ENCODE results near the gene HSDL1. TPM values are rescaled to one million over a fixed set of nuclear protein-coding genes. Genes with fewer than 3 reads are reported as not detected.

HSDL1 gene
- total RNA-seq, 2 donors from 2014 or later = 14.6 to 15.4 TPM

- TF ChIP-seq, protein P1, sequence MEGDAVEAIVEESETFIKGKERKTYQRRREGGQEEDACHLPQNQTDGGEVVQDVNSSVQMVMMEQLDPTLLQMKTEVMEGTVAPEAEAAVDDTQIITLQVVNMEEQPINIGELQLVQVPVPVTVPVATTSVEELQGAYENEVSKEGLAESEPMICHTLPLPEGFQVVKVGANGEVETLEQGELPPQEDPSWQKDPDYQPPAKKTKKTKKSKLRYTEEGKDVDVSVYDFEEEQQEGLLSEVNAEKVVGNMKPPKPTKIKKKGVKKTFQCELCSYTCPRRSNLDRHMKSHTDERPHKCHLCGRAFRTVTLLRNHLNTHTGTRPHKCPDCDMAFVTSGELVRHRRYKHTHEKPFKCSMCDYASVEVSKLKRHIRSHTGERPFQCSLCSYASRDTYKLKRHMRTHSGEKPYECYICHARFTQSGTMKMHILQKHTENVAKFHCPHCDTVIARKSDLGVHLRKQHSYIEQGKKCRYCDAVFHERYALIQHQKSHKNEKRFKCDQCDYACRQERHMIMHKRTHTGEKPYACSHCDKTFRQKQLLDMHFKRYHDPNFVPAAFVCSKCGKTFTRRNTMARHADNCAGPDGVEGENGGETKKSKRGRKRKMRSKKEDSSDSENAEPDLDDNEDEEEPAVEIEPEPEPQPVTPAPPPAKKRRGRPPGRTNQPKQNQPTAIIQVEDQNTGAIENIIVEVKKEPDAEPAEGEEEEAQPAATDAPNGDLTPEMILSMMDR (IDR thresholded peaks at IDR 0.05) = peak; percentile 94 to 98
- peak; percentile 95 for DNase-seq (ENCODE audit: low spot score)
Observed at GRCh38 chr16:84186685-84187437, 41.9 kb upstream of the HSDL1 start, which contains the start of gene TAF1C. TSS of gene TAF1C (minus strand) at chr16:84187057. CDS start at chr16:84184988, 2,069 bp downstream.

GRCh38 chr16:84184775-84185174, 39.8 kb upstream of the HSDL1 start:
- Histone ChIP-seq H3K27me3 (no peaks in the 10 kb centered on the region), H3K4me1 (peaks cover 0 to 36% of the 10 kb centered on the region in 2 donors), H3K27ac (peak overlapping the region in 1 of 2 donors; percentile 64), H3K4me3 (peak overlapping the region in 1 of 2 donors; percentile 88), H3K36me3 (peaks cover 42% of the 10 kb centered on the region), H3K9me3 (no peaks in the 10 kb centered on the region)
- TF ChIP-seq, protein P1 (IDR thresholded peaks at IDR 0.05) = no peak
- DNase-seq (ENCODE audit: low spot score) = no peak

More at GRCh38 chr16:84186685-84187437, 41.9 kb upstream of the HSDL1 start, which contains the start of gene TAF1C:
- Histone ChIP-seq H3K27me3 (no peaks in the 10 kb centered on the region), H3K9me3 (no peaks in the 10 kb centered on the region), H3K4me3 (peak within 1 kb of the TSS; percentile 88 to 97), H3K27ac (peak within 1 kb of the TSS; percentile 78 to 82), H3K4me1 (peaks cover 0 to 27% of the 10 kb centered on the region in 2 donors), H3K36me3 (peaks cover 21% of the 10 kb centered on the region)

DNA sequence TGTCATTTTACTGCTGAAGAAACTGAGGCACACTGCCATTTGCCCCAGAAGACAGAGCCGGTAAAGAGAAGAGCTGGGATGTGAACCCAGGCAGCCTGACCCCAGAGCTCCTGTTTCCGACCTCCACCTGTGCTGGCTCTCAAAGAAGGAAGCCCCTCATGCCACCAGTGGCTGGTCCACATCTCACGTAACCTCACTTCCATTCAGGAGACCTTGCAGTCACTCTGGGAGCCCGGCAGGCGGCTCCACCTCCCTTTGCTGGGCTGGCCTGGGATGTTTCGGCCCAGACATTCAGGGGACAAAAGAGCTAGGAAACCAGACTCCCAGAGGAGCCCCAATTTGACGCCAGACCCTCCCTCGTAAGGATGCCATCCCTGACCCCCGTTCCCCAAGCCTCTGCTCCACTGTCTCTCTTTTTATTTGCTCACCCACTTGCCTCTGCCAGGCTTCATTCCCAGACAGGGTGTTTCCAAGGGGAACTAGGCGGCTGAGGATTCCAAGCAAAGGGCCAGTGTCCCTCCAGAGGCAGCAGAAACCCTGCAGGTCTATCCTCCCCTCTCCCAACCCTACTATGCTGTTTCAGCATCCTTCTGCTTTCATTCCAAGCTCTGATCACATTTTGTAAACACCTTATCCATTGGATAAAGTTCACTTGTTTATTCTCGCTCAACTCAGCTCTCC, 39.1 kb upstream of the HSDL1 start:
- Histone ChIP-seq H3K27ac (peak overlapping the region in 1 of 2 donors; percentile 64), H3K36me3 (peaks cover 49% of the 10 kb centered on the region), H3K9me3 (no peaks in the 10 kb centered on the region), H3K4me1 (peaks cover 0 to 40% of the 10 kb centered on the region in 2 donors), H3K4me3 (no peak overlapping the region), H3K27me3 (no peaks in the 10 kb centered on the region)
- TF ChIP-seq, protein P1 (IDR thresholded peaks at IDR 0.05) = peak in 1 of 2 donors; percentile 50
- no peak for DNase-seq (ENCODE audit: low spot score)

GRCh38 chr16:84183572-84183875, 38.5 kb upstream of the HSDL1 start:
- Histone ChIP-seq H3K27ac (peak overlapping the region in 1 of 2 donors; percentile 64), H3K9me3 (no peaks in the 10 kb centered on the region), H3K27me3 (no peaks in the 10 kb centered on the region), H3K4me1 (peaks cover 0 to 43% of the 10 kb centered on the region in 2 donors), H3K36me3 (peaks cover 53% of the 10 kb centered on the region), H3K4me3 (no peak overlapping the region)
- DNase-seq (ENCODE audit: low spot score) = no peak
- TF ChIP-seq, protein P1 (IDR thresholded peaks at IDR 0.05) = no peak

DNA sequence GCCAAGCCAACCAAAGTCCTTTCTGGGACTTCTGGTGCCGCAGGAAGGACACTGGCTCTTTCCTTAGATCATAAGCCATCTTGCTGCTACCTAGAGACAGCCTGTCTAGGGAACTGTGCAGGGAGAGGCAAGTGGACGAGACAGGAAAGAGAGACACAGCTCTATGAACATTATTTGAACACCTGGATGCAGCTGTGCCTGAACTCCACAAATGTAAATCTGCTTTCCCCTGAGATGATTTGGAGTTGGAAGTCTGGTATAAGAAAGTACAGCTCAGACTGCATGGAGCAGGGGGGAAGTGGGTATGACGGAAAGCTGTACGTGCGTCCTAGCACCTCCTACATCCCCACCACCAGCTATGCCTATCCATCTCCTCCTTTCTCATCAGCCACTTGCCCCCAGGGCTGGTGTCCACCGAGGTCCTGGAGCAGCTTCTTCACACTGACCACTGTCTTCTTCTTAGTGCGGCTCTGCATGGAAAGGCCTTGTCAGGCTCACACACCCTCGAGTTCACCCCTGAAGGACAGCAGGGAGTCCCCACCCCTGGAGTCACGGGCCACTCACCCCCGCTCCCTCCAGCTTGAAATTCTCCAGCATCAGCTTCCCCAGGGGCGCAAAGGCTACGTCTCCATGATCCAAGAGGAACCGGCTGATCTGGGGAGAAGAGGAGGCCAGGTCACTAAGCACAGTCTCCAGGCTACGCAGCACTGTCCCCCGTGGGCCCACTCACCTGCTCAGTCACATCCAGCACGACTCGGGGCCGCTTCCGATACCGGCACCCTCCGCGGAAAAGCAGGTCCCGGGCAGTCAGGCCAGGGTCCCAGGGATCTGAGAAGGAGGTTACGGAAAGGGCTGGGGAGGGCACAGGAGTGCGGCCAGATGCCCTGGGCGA, 37.9 kb upstream of the HSDL1 start:
- Histone ChIP-seq H3K27me3 (no peaks in the 10 kb centered on the region), H3K4me3 (no peak overlapping the region), H3K36me3 (peaks cover 53% of the 10 kb centered on the region), H3K27ac (peak overlapping the region in 1 of 2 donors; percentile 64), H3K9me3 (no peaks in the 10 kb centered on the region), H3K4me1 (peaks cover 0 to 49% of the 10 kb centered on the region in 2 donors)
- TF ChIP-seq, protein P1 (IDR thresholded peaks at IDR 0.05) = no peak
- no peak for DNase-seq (ENCODE audit: low spot score)

Measured in right atrium auricular region (tissue), 2 donors.